CD4-positive, alpha-beta T cell treated with Interleukin-10 for 1 hour (primary cell): ENCODE measurements around the gene STXBP1.

ENCODE experiments used
- DNase-seq: peaks from one replicate; pipeline ENCODE4 v3.0.0-alpha.2; 2020

The STXBP1 gene

DNA sequence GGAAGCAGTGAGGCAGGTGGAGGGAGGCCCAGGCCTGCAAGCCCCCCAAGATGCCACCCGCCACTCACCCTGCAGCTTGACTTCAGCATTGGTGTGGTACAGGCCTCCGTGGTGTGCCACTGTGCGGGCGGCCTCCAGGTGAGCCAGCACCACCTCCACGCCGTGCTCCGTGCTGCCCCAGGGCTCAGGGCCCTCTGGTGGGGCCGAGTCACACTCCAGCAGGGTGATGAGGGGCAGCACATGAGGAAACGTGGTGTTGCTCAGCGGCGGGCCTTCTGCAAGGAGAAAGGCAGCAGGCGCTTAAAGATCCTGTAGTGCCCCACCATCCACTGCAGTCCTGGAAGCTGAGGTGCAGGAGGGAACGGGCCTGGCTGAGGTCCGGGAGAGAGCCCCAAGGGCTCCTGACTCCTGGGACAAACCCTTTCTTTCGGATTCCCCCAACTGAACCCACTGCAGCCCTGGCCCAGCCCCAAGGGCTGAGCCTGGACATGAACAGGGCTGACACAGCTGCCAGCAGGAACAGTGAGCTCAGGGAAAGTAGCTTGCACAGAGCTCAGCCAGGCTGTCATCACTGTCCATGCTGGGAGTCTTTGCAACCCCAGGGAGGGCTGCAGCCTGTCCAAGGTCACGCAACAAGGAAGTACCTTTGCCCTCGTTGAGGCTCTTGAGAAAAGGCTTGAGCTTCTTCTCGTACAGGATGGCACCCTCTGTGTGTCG, 127.7 kb downstream of the STXBP1 start:
- no peak for DNase-seq

DNA sequence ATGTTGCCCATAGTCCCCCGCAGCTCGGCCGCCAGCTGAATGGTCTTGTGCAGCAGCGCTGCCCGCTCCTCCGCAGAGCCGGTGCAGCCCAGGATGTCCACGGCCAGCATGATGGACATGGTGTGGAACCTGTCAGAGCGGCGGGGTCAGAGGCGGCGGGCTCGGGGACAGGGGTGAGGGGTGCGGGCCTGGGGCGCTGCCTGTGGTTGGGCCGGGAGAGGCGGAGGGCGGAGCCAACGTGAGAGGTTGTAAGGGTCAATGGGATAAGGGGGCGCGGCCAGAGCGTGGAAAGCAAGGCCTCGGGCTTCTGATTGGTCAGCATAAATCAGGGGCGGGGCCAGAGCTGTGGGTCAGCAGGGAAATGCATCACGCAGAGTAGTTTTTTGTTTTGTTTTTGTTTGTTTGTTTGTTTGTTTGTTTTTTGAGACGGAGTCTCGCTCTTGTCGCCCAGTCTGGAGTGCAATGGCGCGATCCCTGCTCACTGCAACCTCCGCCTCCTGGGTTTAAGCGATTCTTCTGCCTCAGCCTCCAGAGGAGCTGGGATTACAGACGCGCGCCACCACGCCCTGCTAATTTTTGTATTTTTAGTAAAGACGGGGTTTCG, 129.9 kb downstream of the STXBP1 start:
- no peak for DNase-seq
